Measurements from ENCODE around the gene DPP6. TPM values are rescaled to one million over a fixed set of nuclear protein-coding genes. Genes with fewer than 3 reads are reported as not detected.

Gene DPP6
- total RNA-seq, 1 donor from 2014 or later, result not detected

DNA sequence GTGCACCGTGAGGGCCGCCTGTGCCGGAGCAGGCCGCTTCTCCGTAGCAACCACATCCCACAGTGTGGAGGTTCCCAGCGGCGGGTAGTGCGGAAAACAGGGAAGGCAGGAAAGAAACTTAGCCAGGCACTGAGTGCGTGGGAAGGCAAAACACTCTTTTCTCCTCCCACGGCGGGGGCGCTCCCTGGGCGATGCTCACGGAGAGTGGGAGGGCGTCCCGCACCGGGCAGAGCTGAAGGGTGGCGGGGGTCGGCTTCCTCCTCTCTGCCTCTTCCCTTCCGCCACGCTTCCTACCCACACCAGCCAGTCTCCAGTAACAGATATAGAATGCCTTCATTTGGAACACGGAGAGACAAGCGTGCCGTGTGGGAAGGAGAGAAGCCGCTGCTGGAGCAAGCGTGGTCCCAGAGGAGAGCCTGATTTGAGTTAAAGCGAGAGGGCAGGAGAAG, 698.2 kb downstream of the DPP6 start:
- no peaks in the 10 kb centered on the region for H3K4me1 Mint-ChIP-seq (ENCODE audit: low read depth)
- no peak overlapping the region for H3K4me3 Mint-ChIP-seq (ENCODE audit: low read depth)
- H3K27ac Mint-ChIP-seq, result no peak overlapping the region
- H3K9me3 Mint-ChIP-seq, result peaks cover 4% of the 10 kb centered on the region
- H3K36me3 Mint-ChIP-seq (ENCODE audit: low read depth), result no peaks in the 10 kb centered on the region
- intact Hi-C loops (cut with micrococcal nuclease), result no loop called here
- DNase-seq (ENCODE audit: low spot score), result no peak
- H3K27me3 Mint-ChIP-seq (ENCODE audit: low read depth), result no peaks in the 10 kb centered on the region

DNA sequence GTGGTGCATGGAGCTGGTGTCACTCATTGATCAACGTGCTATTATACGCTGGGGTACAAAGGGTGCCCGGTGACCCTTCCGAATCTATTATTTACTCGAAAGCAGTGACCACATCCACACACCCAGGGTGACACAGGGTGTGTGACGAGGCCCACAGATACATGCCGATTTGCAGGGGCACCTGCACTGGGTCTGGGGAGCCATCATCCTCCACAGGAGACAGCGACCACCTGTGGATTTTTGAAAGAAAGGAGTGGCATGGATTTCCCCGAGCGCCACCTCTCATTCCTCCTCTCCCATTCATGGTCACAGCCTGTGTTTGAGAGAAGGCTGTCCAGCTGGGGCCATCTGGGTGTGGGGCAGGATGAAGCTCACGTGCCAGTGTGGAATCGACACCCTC, 701.0 kb downstream of the DPP6 start:
- no peak for DNase-seq (ENCODE audit: low spot score)
- H3K9me3 Mint-ChIP-seq, result peaks cover 4% of the 10 kb centered on the region
- H3K4me3 Mint-ChIP-seq (ENCODE audit: low read depth), result no peak overlapping the region
- no peaks in the 10 kb centered on the region for H3K27me3 Mint-ChIP-seq (ENCODE audit: low read depth)
- no peaks in the 10 kb centered on the region for H3K36me3 Mint-ChIP-seq (ENCODE audit: low read depth)
- H3K4me1 Mint-ChIP-seq (ENCODE audit: low read depth), result no peaks in the 10 kb centered on the region
- no peak overlapping the region for H3K27ac Mint-ChIP-seq
- intact Hi-C loops (cut with micrococcal nuclease), result no loop called here

DNA sequence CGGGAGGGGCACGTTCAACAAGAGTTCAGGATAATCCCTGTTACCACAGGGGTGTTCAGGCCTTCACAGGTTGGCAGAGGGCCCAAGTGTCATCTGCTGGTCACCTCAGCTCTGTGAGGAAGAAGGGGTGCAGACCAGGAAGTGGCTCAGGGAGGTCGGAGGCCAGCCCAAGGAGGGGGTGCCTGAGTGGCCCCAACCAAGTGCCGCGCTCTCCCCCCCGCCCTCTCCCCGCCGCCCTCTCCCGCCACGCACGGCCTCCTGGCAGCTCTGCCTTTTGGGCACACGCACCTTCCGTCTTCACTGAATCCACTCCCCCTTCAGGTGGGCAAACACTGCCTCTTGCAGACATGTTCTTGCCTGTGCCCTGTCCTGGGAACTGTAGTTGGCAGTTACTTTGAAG, 705.6 kb downstream of the DPP6 start:
- Mint-ChIP-seq H3K4me1 (ENCODE audit: low read depth) (no peaks in the 10 kb centered on the region), H3K36me3 (ENCODE audit: low read depth) (no peaks in the 10 kb centered on the region), H3K9me3 (peaks cover 4% of the 10 kb centered on the region), H3K27me3 (ENCODE audit: low read depth) (no peaks in the 10 kb centered on the region), H3K4me3 (ENCODE audit: low read depth) (no peak overlapping the region), H3K27ac (no peak overlapping the region)
- intact Hi-C loops (cut with micrococcal nuclease), result no loop called here
- DNase-seq (ENCODE audit: low spot score), result no peak

DNA sequence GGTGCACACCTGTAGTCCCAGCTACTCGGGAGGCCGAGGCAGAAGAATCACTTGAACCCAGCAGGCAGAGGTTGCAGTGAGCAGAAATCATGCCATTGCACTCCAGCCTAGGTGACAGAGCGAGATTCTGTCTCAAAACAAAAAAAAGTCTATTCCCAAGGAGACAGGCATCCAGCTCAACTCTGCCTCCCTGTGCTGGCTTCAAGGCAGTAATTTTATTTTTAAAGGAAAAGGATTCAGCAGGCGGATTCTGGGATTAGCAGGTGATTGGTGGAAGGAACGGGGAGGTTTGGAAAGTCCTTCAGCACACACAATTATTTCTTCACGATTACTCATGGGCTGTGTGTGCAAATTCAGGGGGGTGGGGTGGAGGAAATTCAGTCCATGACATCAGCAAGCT, 707.8 kb downstream of the DPP6 start:
- no peak for DNase-seq (ENCODE audit: low spot score)
- Mint-ChIP-seq H3K27ac (no peak overlapping the region), H3K36me3 (ENCODE audit: low read depth) (no peaks in the 10 kb centered on the region), H3K9me3 (no peaks in the 10 kb centered on the region), H3K4me3 (ENCODE audit: low read depth) (no peak overlapping the region), H3K27me3 (ENCODE audit: low read depth) (no peaks in the 10 kb centered on the region), H3K4me1 (ENCODE audit: low read depth) (no peaks in the 10 kb centered on the region)
- intact Hi-C loops (cut with micrococcal nuclease), result no loop called here

DNA sequence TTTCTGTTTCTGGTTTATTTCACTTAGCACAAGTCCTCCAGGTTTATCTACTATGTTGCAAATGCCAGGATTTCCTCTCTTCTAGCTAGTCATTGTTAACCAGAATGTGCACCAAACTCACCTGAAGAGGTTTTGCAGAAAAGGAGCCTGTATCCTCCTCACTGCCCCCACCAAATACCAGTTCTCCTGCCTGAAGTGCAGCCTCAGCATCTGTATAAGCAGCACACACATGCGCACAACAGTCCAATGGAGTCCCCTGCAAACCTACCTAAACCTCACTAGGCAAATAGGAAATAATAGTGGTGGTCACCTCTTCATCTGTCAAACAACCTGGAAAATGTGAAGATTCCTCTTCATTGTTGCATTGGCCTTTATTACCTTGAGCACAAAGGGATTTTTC, 712.9 kb downstream of the DPP6 start:
- no peak overlapping the region for H3K4me3 Mint-ChIP-seq (ENCODE audit: low read depth)
- no peak overlapping the region for H3K27ac Mint-ChIP-seq
- intact Hi-C loops (cut with micrococcal nuclease), result no loop called here
- H3K9me3 Mint-ChIP-seq, result peaks cover 3% of the 10 kb centered on the region
- H3K27me3 Mint-ChIP-seq (ENCODE audit: low read depth), result no peaks in the 10 kb centered on the region
- DNase-seq (ENCODE audit: low spot score), result no peak
- no peaks in the 10 kb centered on the region for H3K36me3 Mint-ChIP-seq (ENCODE audit: low read depth)
- H3K4me1 Mint-ChIP-seq (ENCODE audit: low read depth), result no peaks in the 10 kb centered on the region

DNA sequence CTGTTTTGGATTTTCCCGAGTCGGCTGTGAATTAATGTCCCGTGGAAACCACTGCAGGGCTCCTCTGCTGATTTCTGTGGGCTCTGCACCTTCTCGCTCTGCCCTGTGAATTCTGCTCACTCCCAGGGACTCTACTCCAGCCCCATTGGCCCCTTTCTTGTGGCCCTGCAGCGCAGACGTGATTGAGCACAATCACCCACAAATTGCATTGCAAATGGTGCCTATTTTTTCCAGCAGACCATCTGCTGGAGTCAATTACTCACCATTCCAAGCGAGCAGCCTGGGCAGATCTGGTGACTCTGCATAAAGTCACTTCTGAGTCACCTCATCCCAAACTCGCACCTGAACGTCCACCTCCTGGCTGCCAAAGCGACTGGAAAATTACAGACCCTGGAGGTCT, 714.9 kb downstream of the DPP6 start:
- intact Hi-C loops (cut with micrococcal nuclease), result no loop called here
- H3K4me3 Mint-ChIP-seq (ENCODE audit: low read depth), result no peak overlapping the region

DNA sequence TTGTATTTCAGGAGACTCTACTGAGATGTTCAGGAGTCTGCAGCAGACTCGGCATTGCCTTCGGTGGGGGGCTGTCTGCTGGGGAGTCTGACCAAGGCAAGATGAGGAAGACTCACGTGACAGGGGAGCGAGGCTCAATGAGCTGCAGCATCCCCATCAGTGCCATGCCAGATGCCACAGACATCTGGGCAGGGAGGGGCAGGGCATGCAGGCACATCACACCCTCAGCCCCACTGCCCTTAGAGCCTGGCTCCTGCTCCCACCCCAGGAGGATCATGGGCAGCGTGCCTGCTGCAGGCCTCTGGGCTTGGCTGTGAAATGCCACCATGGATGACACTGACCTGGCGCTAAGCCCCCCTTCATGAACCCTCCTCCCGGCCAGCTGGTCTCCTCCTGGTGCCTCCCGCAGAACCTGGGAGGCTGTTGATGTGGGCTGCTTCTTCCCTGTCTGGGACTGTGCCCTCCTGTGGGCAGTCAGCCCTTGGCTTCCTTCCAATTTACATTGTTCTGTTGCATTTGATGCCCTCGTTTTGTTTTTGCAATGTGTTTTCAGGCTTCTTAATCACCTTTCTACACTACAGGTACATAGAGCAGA, 715.7 kb downstream of the DPP6 start:
- no peak for DNase-seq (ENCODE audit: low spot score)
- peaks cover 3% of the 10 kb centered on the region for H3K9me3 Mint-ChIP-seq
- H3K4me1 Mint-ChIP-seq (ENCODE audit: low read depth), result no peaks in the 10 kb centered on the region
- H3K36me3 Mint-ChIP-seq (ENCODE audit: low read depth), result no peaks in the 10 kb centered on the region
- no peak overlapping the region for H3K27ac Mint-ChIP-seq
- H3K4me3 Mint-ChIP-seq (ENCODE audit: low read depth), result no peak overlapping the region
- intact Hi-C loops (cut with micrococcal nuclease), result no loop called here
- no peaks in the 10 kb centered on the region for H3K27me3 Mint-ChIP-seq (ENCODE audit: low read depth)

More for the DNA sequence above, 714.9 kb downstream of the DPP6 start:
- Mint-ChIP-seq H3K27ac (no peak overlapping the region), H3K27me3 (ENCODE audit: low read depth) (no peaks in the 10 kb centered on the region), H3K9me3 (peaks cover 3% of the 10 kb centered on the region), H3K36me3 (ENCODE audit: low read depth) (no peaks in the 10 kb centered on the region), H3K4me1 (ENCODE audit: low read depth) (no peaks in the 10 kb centered on the region)
- no peak for DNase-seq (ENCODE audit: low spot score)

DNA sequence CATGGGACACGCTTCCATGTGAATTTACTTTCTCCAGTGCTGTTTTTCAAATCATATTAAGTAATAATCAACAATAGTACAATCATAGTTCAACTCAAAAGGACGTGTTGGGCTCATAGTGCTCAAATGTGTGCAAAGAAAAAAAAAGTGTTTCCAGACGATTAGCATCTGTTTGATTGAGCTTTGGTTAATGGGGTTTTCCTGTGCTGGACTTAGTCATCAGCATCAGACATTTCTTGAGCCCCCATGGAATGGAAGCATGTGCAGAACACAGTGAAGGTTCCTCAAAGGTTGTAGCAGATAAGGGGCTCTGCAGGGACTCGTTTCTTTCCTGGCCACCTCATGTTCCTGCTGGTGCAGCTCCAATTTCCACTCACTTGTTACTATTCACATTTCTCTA, 716.8 kb downstream of the DPP6 start:
- intact Hi-C loops (cut with micrococcal nuclease), result no loop called here
- no peak overlapping the region for H3K4me3 Mint-ChIP-seq (ENCODE audit: low read depth)
- no peaks in the 10 kb centered on the region for H3K36me3 Mint-ChIP-seq (ENCODE audit: low read depth)
- no peaks in the 10 kb centered on the region for H3K27me3 Mint-ChIP-seq (ENCODE audit: low read depth)
- H3K27ac Mint-ChIP-seq, result no peak overlapping the region
- H3K9me3 Mint-ChIP-seq, result peaks cover 3% of the 10 kb centered on the region
- DNase-seq (ENCODE audit: low spot score), result no peak
- H3K4me1 Mint-ChIP-seq (ENCODE audit: low read depth), result no peaks in the 10 kb centered on the region

DNA sequence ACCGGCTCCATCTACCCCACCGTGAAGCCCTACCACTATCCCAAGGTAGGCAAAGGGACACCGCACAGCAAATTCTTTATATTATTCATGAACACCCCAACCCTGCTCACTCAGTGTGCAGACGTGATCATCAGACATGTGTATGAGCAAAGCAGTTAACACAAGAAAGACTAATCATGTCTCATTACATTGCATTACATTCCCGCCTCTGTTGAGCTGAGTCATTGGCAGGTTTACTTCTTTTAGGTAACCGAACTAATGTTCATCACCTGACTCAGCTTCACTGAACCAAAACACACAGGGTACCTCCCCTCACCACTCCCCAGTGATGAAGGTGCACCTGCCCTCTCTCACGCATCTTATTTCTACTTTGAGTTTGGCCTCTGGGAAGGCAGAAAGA, 717.3 kb downstream of the DPP6 start:
- Mint-ChIP-seq H3K36me3 (ENCODE audit: low read depth) (no peaks in the 10 kb centered on the region), H3K4me3 (ENCODE audit: low read depth) (no peak overlapping the region), H3K9me3 (peaks cover 3% of the 10 kb centered on the region), H3K27ac (no peak overlapping the region), H3K4me1 (ENCODE audit: low read depth) (no peaks in the 10 kb centered on the region), H3K27me3 (ENCODE audit: low read depth) (no peaks in the 10 kb centered on the region)
- no peak for DNase-seq (ENCODE audit: low spot score)
- intact Hi-C loops (cut with micrococcal nuclease), result no loop called here

DNA sequence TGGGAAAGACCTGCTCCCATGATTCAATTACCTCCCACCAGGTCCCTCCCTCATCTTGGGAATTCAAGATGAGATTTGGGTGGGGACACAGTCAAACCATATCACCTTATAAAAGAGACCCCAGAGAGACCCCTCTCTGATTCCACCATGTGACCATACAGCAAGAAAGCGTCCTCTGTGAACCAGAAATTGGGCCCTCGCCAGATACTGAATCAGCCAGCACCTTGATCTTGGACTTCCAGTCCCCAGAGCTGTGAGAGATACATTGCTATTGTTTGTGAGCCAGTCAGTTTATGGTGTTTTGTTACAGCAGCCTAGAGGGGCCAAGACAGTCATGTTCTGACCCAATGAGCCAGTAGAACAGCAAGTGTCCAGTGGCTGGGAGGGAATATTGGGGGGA, 718.2 kb downstream of the DPP6 start:
- DNase-seq (ENCODE audit: low spot score), result no peak
- no peaks in the 10 kb centered on the region for H3K4me1 Mint-ChIP-seq (ENCODE audit: low read depth)
- intact Hi-C loops (cut with micrococcal nuclease), result no loop called here
- no peak overlapping the region for H3K27ac Mint-ChIP-seq
- H3K36me3 Mint-ChIP-seq (ENCODE audit: low read depth), result no peaks in the 10 kb centered on the region
- no peak overlapping the region for H3K4me3 Mint-ChIP-seq (ENCODE audit: low read depth)
- peaks cover 3% of the 10 kb centered on the region for H3K9me3 Mint-ChIP-seq
- no peaks in the 10 kb centered on the region for H3K27me3 Mint-ChIP-seq (ENCODE audit: low read depth)

DNA sequence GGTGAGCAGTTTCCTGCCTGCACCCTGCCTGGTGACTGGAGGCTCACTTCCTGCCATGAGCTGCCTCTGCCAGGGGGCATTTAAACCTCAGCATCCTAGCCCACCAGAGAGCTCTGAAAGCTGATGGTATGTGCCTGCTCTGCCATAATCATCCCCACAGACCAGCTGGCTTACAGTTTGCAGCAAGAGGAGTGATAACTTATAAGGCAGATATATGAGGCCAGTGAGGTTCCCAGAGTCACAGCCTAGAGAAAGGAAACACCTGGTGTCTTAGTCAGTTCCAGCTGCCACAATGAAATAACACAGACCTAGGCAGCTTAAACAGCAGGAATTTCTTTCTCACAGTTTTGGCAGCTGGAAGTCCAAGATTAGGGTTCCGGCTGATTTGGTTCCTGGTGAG, 718.8 kb downstream of the DPP6 start:
- H3K27ac Mint-ChIP-seq, result no peak overlapping the region
- no peaks in the 10 kb centered on the region for H3K27me3 Mint-ChIP-seq (ENCODE audit: low read depth)
- no peaks in the 10 kb centered on the region for H3K4me1 Mint-ChIP-seq (ENCODE audit: low read depth)
- no peak for DNase-seq (ENCODE audit: low spot score)
- intact Hi-C loops (cut with micrococcal nuclease), result no loop called here
- H3K4me3 Mint-ChIP-seq (ENCODE audit: low read depth), result no peak overlapping the region
- H3K36me3 Mint-ChIP-seq (ENCODE audit: low read depth), result no peaks in the 10 kb centered on the region
- H3K9me3 Mint-ChIP-seq, result peaks cover 3% of the 10 kb centered on the region

DNA sequence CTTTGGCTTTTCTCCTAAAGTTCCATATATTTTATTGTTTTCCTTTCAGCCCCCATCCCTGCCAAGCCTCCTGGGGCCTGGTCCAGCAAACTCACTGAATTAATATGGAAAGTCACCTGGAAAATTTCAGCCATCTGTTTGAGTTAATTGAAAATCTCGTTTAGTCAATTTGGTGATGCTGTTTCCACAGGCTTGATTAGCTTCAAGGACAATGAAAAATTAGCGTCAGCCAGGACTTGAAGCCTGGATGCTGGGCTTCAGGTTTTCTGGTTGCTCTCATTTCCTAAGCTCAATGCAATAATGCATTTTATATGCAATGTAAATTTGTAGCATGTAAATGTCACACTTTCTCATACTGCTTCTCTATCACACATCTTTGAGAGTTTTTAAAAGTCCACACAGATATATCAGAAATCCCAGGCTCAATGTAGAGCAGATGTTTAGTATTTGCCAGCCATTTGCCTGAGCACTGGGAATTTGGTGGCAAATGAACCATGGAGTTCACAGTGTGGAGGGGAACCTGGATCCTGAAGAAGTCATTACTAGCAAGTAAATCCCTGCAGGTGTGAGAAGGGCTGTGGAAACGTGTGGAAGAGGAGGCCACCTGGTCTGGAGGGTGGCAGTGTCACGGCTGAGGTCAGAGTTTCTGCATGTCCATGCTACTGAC, 722.2 kb downstream of the DPP6 start:
- H3K4me3 Mint-ChIP-seq (ENCODE audit: low read depth), result no peak overlapping the region
- no peaks in the 10 kb centered on the region for H3K27me3 Mint-ChIP-seq (ENCODE audit: low read depth)
- intact Hi-C loops (cut with micrococcal nuclease), result no loop called here
- H3K36me3 Mint-ChIP-seq (ENCODE audit: low read depth), result no peaks in the 10 kb centered on the region
- no peak for DNase-seq (ENCODE audit: low spot score)
- H3K4me1 Mint-ChIP-seq (ENCODE audit: low read depth), result peaks cover 3% of the 10 kb centered on the region
- no peak overlapping the region for H3K27ac Mint-ChIP-seq
- H3K9me3 Mint-ChIP-seq, result peaks cover 8% of the 10 kb centered on the region

DNA sequence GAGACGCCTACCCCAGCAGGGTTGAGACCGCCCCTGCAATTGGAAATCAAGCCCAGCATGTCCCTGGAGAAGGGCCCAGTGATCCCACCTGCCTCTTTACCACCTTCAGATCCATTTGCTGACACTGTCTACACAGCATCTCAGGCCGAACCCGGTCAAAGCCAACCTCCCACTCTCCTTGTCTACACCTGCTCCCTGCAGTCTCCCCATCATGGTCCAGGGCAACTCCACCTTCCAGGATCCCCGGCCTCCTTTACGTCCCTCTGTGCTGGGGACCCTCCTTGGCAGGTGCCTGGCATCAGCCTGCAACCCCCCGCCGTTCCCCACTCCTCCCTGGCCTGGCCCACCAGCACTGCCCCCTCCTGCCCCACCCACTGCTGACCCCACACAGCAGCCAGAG, 723.5 kb downstream of the DPP6 start:
- intact Hi-C loops (cut with micrococcal nuclease), result no loop called here
- H3K4me1 Mint-ChIP-seq (ENCODE audit: low read depth), result peaks cover 3% of the 10 kb centered on the region
- H3K27me3 Mint-ChIP-seq (ENCODE audit: low read depth), result no peaks in the 10 kb centered on the region
- H3K36me3 Mint-ChIP-seq (ENCODE audit: low read depth), result no peaks in the 10 kb centered on the region
- no peak overlapping the region for H3K27ac Mint-ChIP-seq
- peaks cover 12% of the 10 kb centered on the region for H3K9me3 Mint-ChIP-seq
- no peak for DNase-seq (ENCODE audit: low spot score)
- H3K4me3 Mint-ChIP-seq (ENCODE audit: low read depth), result no peak overlapping the region

All from activated T-helper 2 cell treated with anti-CD3 and anti-CD28 coated beads, Interferon-gamma antibody, Interleukin-2, Interleukin-4, amounts not matched to agents 10 μg/mL and 5 μg/mL and 100 μg/mL, durations not matched to agents 14 hours and 24 hours and 36 hours (primary cell).